Osteoblast (primary cell): ENCODE data around the gene CACNA2D3. TPM values are rescaled to one million over a fixed set of nuclear protein-coding genes. Genes with fewer than 3 reads are reported as not detected.
A peak's percentile ranks its signal among the peaks of the same experiment; 100 is the strongest.

Experiments used
- DNase-seq: peaks from one replicate; pipeline ENCODE4 v3.0.0; 2011; ENCODE audit warnings: low spot score, mixed read lengths; ENCODE audit not compliant: insufficient read length; ENCODE audit errors: missing footprints
- H2AFZ ChIP-seq: 2 replicates; pipeline ENCODE4 v1.6.0; 2011; ENCODE audit warnings: mild to moderate bottlenecking, low read length
- H3K27ac ChIP-seq: 2 replicates; pipeline ENCODE4 v1.5.1; 2011; ENCODE audit warnings: mild to moderate bottlenecking, low read depth, low read length, moderate library complexity
- H3K27me3 ChIP-seq: 2 replicates; pipeline ENCODE4 v1.6.0; 2012; ENCODE audit warnings: mild to moderate bottlenecking, control low read depth, inconsistent platforms, low read length, moderate library complexity; ENCODE audit not compliant: insufficient read depth
- H3K36me3 ChIP-seq: 2 replicates; pipeline ENCODE4 v1.5.1; 2011; ENCODE audit warnings: mild to moderate bottlenecking, low read length, control low read depth, moderate library complexity; ENCODE audit not compliant: insufficient read depth
- H3K4me1 ChIP-seq: 2 replicates; pipeline ENCODE4 v1.5.1; 2011; ENCODE audit warnings: mild to moderate bottlenecking, low read length, control low read depth, moderate library complexity; ENCODE audit not compliant: insufficient read depth
- H3K4me2 ChIP-seq: 2 replicates; pipeline ENCODE4 v1.6.0; 2011; ENCODE audit warnings: mild to moderate bottlenecking, low read length; ENCODE audit not compliant: insufficient read depth
- H3K4me3 ChIP-seq: fragments of 200-600 bp; sonication (generic); 3 replicates; pipeline ENCODE4 v1.5.1; 2012; ENCODE audit warnings: mild to moderate bottlenecking, low read length, inconsistent platforms; ENCODE audit not compliant: insufficient read depth
- H3K79me2 ChIP-seq: 2 replicates; pipeline ENCODE4 v1.6.0; 2012; ENCODE audit warnings: mild to moderate bottlenecking, low read length, control low read depth, inconsistent platforms; ENCODE audit not compliant: insufficient read depth
- H3K9me3 ChIP-seq: 2 replicates; pipeline ENCODE4 v1.5.1; 2011; ENCODE audit warnings: low read depth, low read length, control low read depth
- H4K20me1 ChIP-seq: 2 replicates; pipeline ENCODE4 v1.6.0; 2012; ENCODE audit warnings: mild to moderate bottlenecking, low read length, control low read depth; ENCODE audit not compliant: insufficient read depth
- CTCF ChIP-seq: IDR thresholded peaks from 2 replicates; pipeline ENCODE4 v1.5.1; 2011; ENCODE audit warnings: mild to moderate bottlenecking, low read depth, low read length, moderate library complexity; ENCODE audit errors: extremely low read depth
- total RNA-seq: library from RNA; depleted of rRNA; stranded (reverse); fragments of >200 nt; gene quantifications from 2 replicates; pipeline ENCODE4 v1.2.3, GENCODE V29; 2012

The CACNA2D3 gene
- total RNA-seq, 1 donor, result 0.36 TPM

- TF ChIP-seq CTCF, result peak; percentile 58
- peak overlapping the region; percentile 77 for H2AFZ ChIP-seq
- peak overlapping the region; percentile 51 for H3K4me2 ChIP-seq
- peak overlapping the region; percentile 53 for H3K27ac ChIP-seq
- H4K20me1 ChIP-seq, result no peaks in the 10 kb centered on the region
- peak; percentile 96 for DNase-seq
- no peaks in the 10 kb centered on the region for H3K27me3 ChIP-seq
- H3K9me3 ChIP-seq, result no peaks in the 10 kb centered on the region
- H3K4me3 ChIP-seq, result no peak overlapping the region
- no peaks in the 10 kb centered on the region for H3K79me2 ChIP-seq
- H3K36me3 ChIP-seq, result no peaks in the 10 kb centered on the region
- H3K4me1 ChIP-seq, result peaks cover 22% of the 10 kb centered on the region
Observed at GRCh38 chr3:54891540-54891897, 769.2 kb downstream of the CACNA2D3 start.

GRCh38 chr3:54892168-54892567 lies 769.8 kb downstream of the CACNA2D3 start:
- H3K9me3 ChIP-seq, result no peaks in the 10 kb centered on the region
- peak overlapping the region; percentile 77 for H2AFZ ChIP-seq
- H4K20me1 ChIP-seq, result no peaks in the 10 kb centered on the region
- H3K36me3 ChIP-seq, result no peaks in the 10 kb centered on the region
- DNase-seq, result no peak
- H3K4me3 ChIP-seq, result no peak overlapping the region
- H3K79me2 ChIP-seq, result no peaks in the 10 kb centered on the region
- TF ChIP-seq CTCF, result no peak
- no peaks in the 10 kb centered on the region for H3K27me3 ChIP-seq
- peak overlapping the region; percentile 15 for H3K27ac ChIP-seq
- H3K4me1 ChIP-seq, result peaks cover 28% of the 10 kb centered on the region
- peak overlapping the region; percentile 51 for H3K4me2 ChIP-seq

GRCh38 chr3:54895613-54896012 lies 773.3 kb downstream of the CACNA2D3 start:
- peak; percentile 48 for DNase-seq
- H4K20me1 ChIP-seq, result no peaks in the 10 kb centered on the region
- H3K36me3 ChIP-seq, result no peaks in the 10 kb centered on the region
- H3K27me3 ChIP-seq, result no peaks in the 10 kb centered on the region
- H3K9me3 ChIP-seq, result no peaks in the 10 kb centered on the region
- no peak overlapping the region for H3K4me3 ChIP-seq
- H3K27ac ChIP-seq, result no peak overlapping the region
- no peak overlapping the region for H2AFZ ChIP-seq
- peaks cover 45% of the 10 kb centered on the region for H3K4me1 ChIP-seq
- no peak for TF ChIP-seq CTCF
- H3K79me2 ChIP-seq, result no peaks in the 10 kb centered on the region
- no peak overlapping the region for H3K4me2 ChIP-seq

- Histone ChIP-seq H3K27ac (peak overlapping the region; percentile 45), H3K79me2 (no peaks in the 10 kb centered on the region), H4K20me1 (no peaks in the 10 kb centered on the region), H3K4me2 (peak overlapping the region; percentile 72), H3K4me3 (peak overlapping the region; percentile 41), H3K9me3 (no peaks in the 10 kb centered on the region), H3K4me1 (peaks cover 33% of the 10 kb centered on the region), H3K27me3 (no peaks in the 10 kb centered on the region), H3K36me3 (no peaks in the 10 kb centered on the region), H2AFZ (peak overlapping the region; percentile 22)
- DNase-seq, result peak; percentile 83
- no peak for TF ChIP-seq CTCF
Observed at GRCh38 chr3:54897028-54897711, 774.8 kb downstream of the CACNA2D3 start.
